ENCODE measurements around the gene TMEM44. TPM values are rescaled to one million over a fixed set of nuclear protein-coding genes. Genes with fewer than 3 reads are reported as not detected.

TMEM44 gene
- total and polyA plus RNA-seq, 2 of the 4 experiments (the other 2 are of a cell fraction), result 9.7 to 24.2 TPM

GRCh38 chr3:194671900-194672808 is 38.9 kb upstream of the TMEM44 start, which contains the start of gene LSG1:
Gene LSG1, minus strand, starts transcription at chr3:194672191. Its CDS starts 29 bp downstream, at chr3:194672162.
- peak within 1 kb of the TSS; percentile 90 for H4K91ac ChIP-seq (ENCODE audit: insufficient read depth, low read depth, low read length)
- H4K5ac ChIP-seq (ENCODE audit: low read depth, low read length), result peak within 1 kb of the TSS; percentile 98
- H3K4ac ChIP-seq (ENCODE audit: low read depth, low read length), result peak within 1 kb of the TSS; percentile 90
- H2BK5ac ChIP-seq (ENCODE audit: low read depth, low read length, poor library complexity, severe bottlenecking), result peak within 1 kb of the TSS; percentile 93
- H2BK120ac ChIP-seq (ENCODE audit: low read depth, low read length), result peak within 1 kb of the TSS; percentile 94
- H3K18ac ChIP-seq (ENCODE audit: low read depth, low read length), result peak within 1 kb of the TSS; percentile 93
- H3K9ac ChIP-seq (ENCODE audit: low read depth, low read length), result peak within 1 kb of the TSS; percentile 95
- in situ Hi-C loops (cut with MboI; ENCODE audit: low sequenced_read_pairs), result loop anchor here (10.0 kb wide), 1 partner anchor 853 kb away; no protein-coding TSS in a partner anchor
- H2BK15ac ChIP-seq (ENCODE audit: low read depth, low read length), result no peak within 1 kb of the TSS; the same call in 2 of the 3 replicates
- no peaks in the 10 kb centered on the region for H3K9me3 ChIP-seq (ENCODE audit: control insufficient read depth, insufficient read depth, low read length)
- H3K23ac ChIP-seq (ENCODE audit: low read depth, low read length), result peak within 1 kb of the TSS; percentile 79; the same call in 1 of the 2 replicates
- peak within 1 kb of the TSS; percentile 89 for H2AK5ac ChIP-seq (ENCODE audit: low read depth, low read length)
- H3K56ac ChIP-seq (ENCODE audit: extremely low read depth, insufficient read depth, low read length), result peak within 1 kb of the TSS; percentile 97
- peak within 1 kb of the TSS; percentile 80 for H2BK20ac ChIP-seq (ENCODE audit: low read depth, low read length)
- H3K4me2 ChIP-seq (ENCODE audit: low read depth, low read length), result peak within 1 kb of the TSS; percentile 91
- ATAC-seq (ENCODE audit: low read depth) (peak; percentile 97), DNase-seq (peak; percentile 97)
- H3K27ac ChIP-seq (ENCODE audit: insufficient read depth, low read length), result peak within 1 kb of the TSS; percentile 86
- dilution Hi-C loops (cut with HindIII; ENCODE audit: low sequenced_read_pairs, unreplicated experiment), result no loop called here
- no peaks in the 10 kb centered on the region; the same call in 1 of the 2 replicates for H3K9me1 ChIP-seq (ENCODE audit: insufficient read depth, low read length)
- peaks cover 3% of the 10 kb centered on the region for H3K36me3 ChIP-seq (ENCODE audit: control insufficient read depth, insufficient read depth, low read length)
- H3K4me3 ChIP-seq (ENCODE audit: insufficient read depth, low read depth, low read length), result peak within 1 kb of the TSS; percentile 87
- CTCF ChIA-PET, result interaction anchor here (0.6 to 4.8 kb wide), 20 partner anchors 11 to 630 kb away, joined by 3 to 27 read pairs (median 3); partner anchors contain the start of gene XXYLT1
- POLR2A ChIA-PET (ENCODE audit: unreplicated experiment), result interaction anchor here (0.5 to 0.8 kb wide), 3 partner anchors 10 to 16 kb away, joined by 3 to 11 read pairs (median 4); no protein-coding TSS in a partner anchor
- WGBS, 2 experiments (ENCODE audit: extremely low coverage in 2 of 2, insufficient read length in 1 of 2), result 0% methylated on average over 21 of the region's 57 CpGs; no CpG with 5 or more reads in 1 of the 2 experiments
- peak; percentile 70 for TF ChIP-seq MAZ (IDR thresholded peaks at IDR 0.05; ENCODE audit: borderline replicate concordance, low read depth, low read length)
- TF ChIP-seq, protein P1, sequence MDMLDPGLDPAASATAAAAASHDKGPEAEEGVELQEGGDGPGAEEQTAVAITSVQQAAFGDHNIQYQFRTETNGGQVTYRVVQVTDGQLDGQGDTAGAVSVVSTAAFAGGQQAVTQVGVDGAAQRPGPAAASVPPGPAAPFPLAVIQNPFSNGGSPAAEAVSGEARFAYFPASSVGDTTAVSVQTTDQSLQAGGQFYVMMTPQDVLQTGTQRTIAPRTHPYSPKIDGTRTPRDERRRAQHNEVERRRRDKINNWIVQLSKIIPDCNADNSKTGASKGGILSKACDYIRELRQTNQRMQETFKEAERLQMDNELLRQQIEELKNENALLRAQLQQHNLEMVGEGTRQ (IDR thresholded peaks at IDR 0.05; ENCODE audit: low read depth, low read length), result no peak
- TF ChIP-seq, protein P2, sequence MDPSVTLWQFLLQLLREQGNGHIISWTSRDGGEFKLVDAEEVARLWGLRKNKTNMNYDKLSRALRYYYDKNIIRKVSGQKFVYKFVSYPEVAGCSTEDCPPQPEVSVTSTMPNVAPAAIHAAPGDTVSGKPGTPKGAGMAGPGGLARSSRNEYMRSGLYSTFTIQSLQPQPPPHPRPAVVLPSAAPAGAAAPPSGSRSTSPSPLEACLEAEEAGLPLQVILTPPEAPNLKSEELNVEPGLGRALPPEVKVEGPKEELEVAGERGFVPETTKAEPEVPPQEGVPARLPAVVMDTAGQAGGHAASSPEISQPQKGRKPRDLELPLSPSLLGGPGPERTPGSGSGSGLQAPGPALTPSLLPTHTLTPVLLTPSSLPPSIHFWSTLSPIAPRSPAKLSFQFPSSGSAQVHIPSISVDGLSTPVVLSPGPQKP (IDR thresholded peaks at IDR 0.05; ENCODE audit: borderline replicate concordance, low read depth, low read length), result no peak
- peak; percentile 67; the same call in 1 of the 2 replicates for TF ChIP-seq POLR2A (IDR thresholded peaks at IDR 0.05; ENCODE audit: low read depth, low read length)
- TF ChIP-seq MXI1 (IDR thresholded peaks at IDR 0.05; ENCODE audit: borderline replicate concordance, low read depth, low read length), result peak; percentile 97
- TF ChIP-seq CEBPB (IDR thresholded peaks at IDR 0.05; ENCODE audit: low read depth, low read length), result no peak
- TF ChIP-seq BHLHE40 (IDR thresholded peaks at IDR 0.05; ENCODE audit: low read depth, low read length), result peak; percentile 93
- no peak; the same call in 1 of the 2 replicates for TF ChIP-seq CHD1 (IDR thresholded peaks at IDR 0.05; ENCODE audit: low read depth, low read length)
- intact Hi-C loops (cut with micrococcal nuclease), result loop anchor here (1.0 kb wide), 1 partner anchor 588 kb away; no protein-coding TSS in a partner anchor
- peaks cover 1% of the 10 kb centered on the region; the same call in 1 of the 2 replicates for H3K4me1 ChIP-seq (ENCODE audit: control insufficient read depth, insufficient read depth, low read length)
- H3K27me3 ChIP-seq (ENCODE audit: control insufficient read depth, insufficient read depth, low read length), result peaks cover 2% of the 10 kb centered on the region; the same call in 1 of the 2 replicates
- no TSS peak for BruUV-seq (replicated peaks)
- H2AK9ac ChIP-seq (replicated peaks; ENCODE audit: low read depth, low read length, poor library complexity), result peak within 1 kb of the TSS; percentile 83
- peak within 1 kb of the TSS; percentile 89 for H2AFZ ChIP-seq (replicated peaks; ENCODE audit: low read length, poor library complexity)
- peak within 1 kb of the TSS; percentile 92 to 97 for H4K8ac ChIP-seq (ENCODE audit: low read depth in 2 of 2, low read length in 2 of 2)
- peak within 1 kb of the TSS; percentile 89 for H3K14ac ChIP-seq (replicated peaks; ENCODE audit: low read depth, low read length)
- peaks cover 15 to 31% of the 10 kb centered on the region in 2 experiments; a peak in 3 of 4 replicates for H3K79me1 ChIP-seq (ENCODE audit: low read depth in 1 of 2, low read length in 2 of 2)
- peaks cover 6% of the 10 kb centered on the region; the same call in 1 of the 2 replicates for H4K20me1 ChIP-seq (ENCODE audit: insufficient read depth, low read length)
